H1 (cell line): ENCODE measurements around the gene ASPRV1. TPM values are rescaled to one million over a fixed set of nuclear protein-coding genes. Genes with fewer than 3 reads are reported as not detected.

ENCODE experiments used
- CTCF ChIA-PET: fragments of 300-600 bp; sonication (Branson Sonifier 250); formaldehyde crosslinking; loops from one replicate; lab custom pipeline; 2021; ENCODE audit not compliant: partially characterized antibody; lab: Charles Lee
- POLR2A ChIA-PET: fragments of 300-600 bp; sonication (Branson Sonifier 250); formaldehyde crosslinking; loops from one replicate; lab custom pipeline; 2021; ENCODE audit warnings: inconsistent platforms; ENCODE audit not compliant: partially characterized antibody; lab: Charles Lee
- DNase-seq, 2 experiments: peaks; one replicate each; pipeline versions ENCODE4 v3.0.0 to v3.0.0-alpha.2; 2010 to 2022; ENCODE audit warnings: low spot score in 2 of 2, low read depth in 1 of 2, mixed read lengths in 1 of 2
- FAIRE-seq: peaks from 2 replicates; lab custom pipeline; 2011; peaks lifted over from hg19 to GRCh38; lab: Jason Lieb, UNC
- H2AFZ ChIP-seq: 2 replicates; pipeline ENCODE4 v1.8.1; 2012; ENCODE audit warnings: low read length, inconsistent platforms
- H2AK5ac ChIP-seq: 2 replicates; pipeline ENCODE4 v1.6.1; 2013; ENCODE audit warnings: low read depth, low read length
- H2BK120ac ChIP-seq: replicated peaks from 2 replicates; pipeline ENCODE3; 2013; ENCODE audit warnings: low read depth, low read length, inconsistent platforms
- H2BK12ac ChIP-seq: 2 replicates; pipeline ENCODE4 v1.6.1; 2013; ENCODE audit warnings: low read depth, low read length
- H2BK15ac ChIP-seq: 2 replicates; pipeline ENCODE4 v1.6.1; 2013; ENCODE audit warnings: low read length
- H2BK20ac ChIP-seq: 2 replicates; pipeline ENCODE4 v1.6.1; 2013; ENCODE audit warnings: low read length
- H2BK5ac ChIP-seq: 2 replicates; pipeline ENCODE4 v1.6.1; 2013; ENCODE audit warnings: low read depth, low read length
- H3K14ac ChIP-seq: 2 replicates; pipeline ENCODE4 v1.6.1; 2013; ENCODE audit warnings: inconsistent platforms; ENCODE audit not compliant: insufficient read length
- H3K18ac ChIP-seq: 2 replicates; pipeline ENCODE4 v1.6.1; 2013; ENCODE audit warnings: low read length; ENCODE audit errors: extremely low read depth
- H3K23ac ChIP-seq: 2 replicates; pipeline ENCODE4 v1.6.1; 2013; ENCODE audit warnings: inconsistent platforms; ENCODE audit not compliant: insufficient read length
- H3K23me2 ChIP-seq: 2 replicates; pipeline ENCODE4 v1.6.1; 2013; ENCODE audit warnings: low read depth, low read length
- H3K27ac ChIP-seq: 2 replicates; pipeline ENCODE4 v1.6.1; 2011; ENCODE audit warnings: low read depth, low read length, inconsistent platforms
- H3K27me3 ChIP-seq, 4 experiments: replicated peaks in 1 of 4; 1 replicate in 1 of 4; 2 replicates in 3 of 4; pipeline versions ENCODE4 v1.6.1 to v1.8.1; 2011 to 2013; ENCODE audit warnings: low read length in 3 of 4, mild to moderate bottlenecking in 3 of 4, inconsistent platforms in 2 of 4, mixed read lengths in 2 of 4, moderate library complexity in 1 of 4; ENCODE audit not compliant: control insufficient read depth in 3 of 4, insufficient read depth in 3 of 4; ENCODE audit errors: extremely low read depth in 1 of 4
- H3K36me3 ChIP-seq, 4 experiments: 2 replicates each; pipeline versions ENCODE4 v1.6.1 to v1.8.1; 2011 to 2013; ENCODE audit warnings: mild to moderate bottlenecking in 4 of 4, low read length in 3 of 4, moderate library complexity in 2 of 4, control low read depth in 1 of 4, inconsistent platforms in 1 of 4; ENCODE audit not compliant: insufficient read depth in 4 of 4, control insufficient read depth in 2 of 4
- H3K4ac ChIP-seq: replicated peaks from 2 replicates; pipeline ENCODE3; 2013; ENCODE audit warnings: low read length, low read depth, mixed read lengths, inconsistent platforms; ENCODE audit not compliant: insufficient read length
- H3K4me1 ChIP-seq, 4 experiments: replicated peaks in 1 of 4; 1 replicate in 1 of 4; 2 replicates in 3 of 4; pipeline versions ENCODE4 v1.6.1 to v1.8.1; 2011 to 2013; ENCODE audit warnings: low read length in 3 of 4, inconsistent platforms in 2 of 4, mixed read lengths in 1 of 4; ENCODE audit not compliant: insufficient read depth in 4 of 4, control insufficient read depth in 3 of 4
- H3K4me2 ChIP-seq, 2 experiments: 2 replicates each; pipeline versions ENCODE4 v1.6.1 to v1.8.1; 2011 to 2013; ENCODE audit warnings: low read depth in 2 of 2, low read length in 2 of 2, control low read depth in 1 of 2, inconsistent platforms in 1 of 2, mild to moderate bottlenecking in 1 of 2; ENCODE audit not compliant: insufficient read depth in 1 of 2
- H3K4me3 ChIP-seq, 4 experiments: fragments of 200-600, 300-600 bp in 1 of 4; sonication (generic), shearing (Covaris generic), sonication (Bioruptor Twin) in 1 of 4; 2 replicates each; pipeline versions ENCODE4 v1.5.1 to v1.8.1; 2011 to 2016; ENCODE audit warnings: low read length in 4 of 4, low read depth in 3 of 4, control low read depth in 2 of 4, inconsistent platforms in 2 of 4, mild to moderate bottlenecking in 2 of 4, mixed read lengths in 1 of 4, moderate library complexity in 1 of 4; ENCODE audit not compliant: insufficient read depth in 2 of 4; ENCODE audit errors: extremely low read depth in 1 of 4
- H3K56ac ChIP-seq: replicated peaks from 2 replicates; pipeline ENCODE3; 2013; ENCODE audit warnings: low read depth, mild to moderate bottlenecking, mixed read lengths, low read length, inconsistent platforms; ENCODE audit not compliant: insufficient read length
- H3K79me1 ChIP-seq: 2 replicates; pipeline ENCODE4 v1.6.1; 2013; ENCODE audit warnings: low read depth, low read length, control low read depth
- H3K79me2 ChIP-seq, 2 experiments: 2 replicates each; pipeline versions ENCODE4 v1.6.1 to v1.8.1; 2012 to 2013; ENCODE audit warnings: low read length in 2 of 2, mild to moderate bottlenecking in 2 of 2, inconsistent platforms in 1 of 2; ENCODE audit not compliant: insufficient read depth in 2 of 2, control insufficient read depth in 1 of 2
- H3K9ac ChIP-seq, 4 experiments: replicated peaks in 1 of 4; 1 replicate in 1 of 4; 2 replicates in 3 of 4; pipeline versions ENCODE4 v1.6.1 to v1.8.1; 2011 to 2013; ENCODE audit warnings: low read depth in 3 of 4, low read length in 3 of 4, control low read depth in 2 of 4, mild to moderate bottlenecking in 2 of 4, moderate library complexity in 2 of 4, inconsistent platforms in 1 of 4; ENCODE audit errors: extremely low read depth in 1 of 4
- H3K9me3 ChIP-seq, 2 experiments: 2 replicates each; pipeline versions ENCODE4 v1.6.1 to v1.8.1; 2012 to 2013; ENCODE audit warnings: mild to moderate bottlenecking in 2 of 2, moderate library complexity in 2 of 2, control low read depth in 1 of 2, inconsistent platforms in 1 of 2, low read depth in 1 of 2, low read length in 1 of 2, mixed read lengths in 1 of 2; ENCODE audit not compliant: insufficient read depth in 2 of 2
- H4K20me1 ChIP-seq, 2 experiments: replicated peaks in 1 of 2; 2 replicates each; pipeline versions ENCODE3 to v1.8.1; 2011 to 2013; ENCODE audit warnings: inconsistent platforms in 2 of 2, low read length in 2 of 2, mild to moderate bottlenecking in 1 of 2; ENCODE audit not compliant: insufficient read depth in 2 of 2, control insufficient read depth in 1 of 2
- H4K5ac ChIP-seq: 2 replicates; pipeline ENCODE4 v1.6.1; 2013; ENCODE audit warnings: low read length, low read depth, mixed read lengths, inconsistent platforms; ENCODE audit not compliant: insufficient read length
- H4K8ac ChIP-seq: 2 replicates; pipeline ENCODE4 v1.8.0; 2013; ENCODE audit warnings: mild to moderate bottlenecking, moderate library complexity, low read length, inconsistent platforms; ENCODE audit not compliant: insufficient read depth; ENCODE audit errors: extremely low read depth
- H4K91ac ChIP-seq: replicated peaks from 2 replicates; pipeline ENCODE3; 2013; ENCODE audit warnings: low read length, mixed read lengths, inconsistent platforms; ENCODE audit not compliant: insufficient read length
- ATF3 ChIP-seq: IDR thresholded peaks from 2 replicates; pipeline ENCODE4 v1.6.1; 2011; ENCODE audit warnings: low read depth, mild to moderate bottlenecking, low read length; ENCODE audit not compliant: insufficient read depth
- CREB1 ChIP-seq: IDR thresholded peaks from 2 replicates; pipeline ENCODE4 v1.6.1; 2012; ENCODE audit warnings: inconsistent platforms
- EGR1 ChIP-seq: IDR thresholded peaks from 2 replicates; pipeline ENCODE4 v1.6.1; 2011; ENCODE audit warnings: low read depth, low read length, borderline replicate concordance
- GABPA ChIP-seq: IDR thresholded peaks from 2 replicates; pipeline ENCODE4 v1.6.1; 2011; ENCODE audit warnings: mild to moderate bottlenecking, low read length, moderate library complexity, borderline replicate concordance; ENCODE audit not compliant: insufficient read depth
- WGBS, 2 experiments: shearing (Covaris generic) in 1 of 2; methylation state at CpG; one replicate each; pipeline versions ENCODE4 v1.1.6 to v1.1.7; 2013 to 2015; ENCODE audit warnings: low lambda C conversion rate in 2 of 2, mixed read lengths in 2 of 2, inconsistent platforms in 1 of 2, low coverage in 1 of 2, missing lambda C conversion rate in 1 of 2; ENCODE audit not compliant: insufficient replicate concordance in 2 of 2, insufficient coverage in 1 of 2, insufficient read length in 1 of 2; ENCODE audit errors: extremely low coverage in 1 of 2, missing lambda C conversion rate in 1 of 2; 5-methylcytosine and 5-hydroxymethylcytosine counted together
- polyA plus RNA-seq, 7 experiments: library from polyadenylated mRNA; depleted of rRNA in 3 of 7; stranded (reverse) in 5 of 7; unstranded in 2 of 7; fragments of >200 nt in 5 of 7; fragments of 200-250 nt in 2 of 7; gene quantifications; 1 replicate in 5 of 7; 2 replicates in 1 of 7; 4 replicates in 1 of 7; pipeline versions ENCODE4 v1.2.1 to v1.2.3, GENCODE V29; 2011 to 2013; ENCODE audit warnings: missing spikeins in 2 of 7, mixed read lengths in 2 of 7
- total RNA-seq: library from RNA; stranded (reverse); fragmentation: NEBNext Ultra II Directional; extraction: Animal tissue kit (Norgen Biotek cat#: 25700); gene quantifications from 2 replicates; pipeline ENCODE4 v1.2.1, GENCODE V29; 2021

Gene ASPRV1
- total and polyA plus RNA-seq, 2 of the 8 experiments (the other 6 are each of a cell fraction or from before 2014, with no cell fraction given): 0.59 to 0.95 TPM

- H4K91ac ChIP-seq: no peak overlapping the region
- no peaks in the 10 kb centered on the region for H3K27me3 ChIP-seq
- H3K4me1 ChIP-seq: no peaks in the 10 kb centered on the region
- H3K23me2 ChIP-seq: peaks cover 4% of the 10 kb centered on the region; the same call in 1 of the 2 replicates
- no peak overlapping the region for H3K14ac ChIP-seq
- no peak overlapping the region for H4K5ac ChIP-seq
- FAIRE-seq (no peak), DNase-seq (no peak)
- no peak overlapping the region for H3K56ac ChIP-seq
- no peak overlapping the region for H3K18ac ChIP-seq
- H3K36me3 ChIP-seq: peaks cover 0 to 3% (median 0%) of the 10 kb centered on the region in 4 experiments; a peak in 2 of 8 replicates
- WGBS, 2 experiments: 85% methylated on average over 3 of the region's 3 CpGs; no CpG with 5 or more reads in 1 of the 2 experiments
- H3K9me3 ChIP-seq: no peaks in the 10 kb centered on the region
- no peak overlapping the region for H3K23ac ChIP-seq
- no peak overlapping the region for H3K4ac ChIP-seq
- H2BK20ac ChIP-seq: no peak overlapping the region
- no peak overlapping the region for H3K4me3 ChIP-seq
- ChIA-PET CTCF (interaction anchor here (0.7 kb wide), 1 partner anchor 72 kb away, joined by 3 read pairs; no protein-coding TSS in a partner anchor), POLR2A (interaction anchor here (0.7 to 11.6 kb wide), 2 partner anchors 168 to 264 kb away, joined by 3 to 180 read pairs; partner anchors contain the start of gene PCBP1)
- H2BK12ac ChIP-seq: no peak overlapping the region
- H2AK5ac ChIP-seq: no peak overlapping the region
- H3K9ac ChIP-seq: no peak overlapping the region
- no peak overlapping the region for H3K27ac ChIP-seq
- peaks cover 0 to 2% of the 10 kb centered on the region in 2 experiments for H4K20me1 ChIP-seq
- no peak overlapping the region for H2BK15ac ChIP-seq
- H4K8ac ChIP-seq: no peak overlapping the region
- no peaks in the 10 kb centered on the region for H3K79me1 ChIP-seq
- no peak overlapping the region for H2BK5ac ChIP-seq
- no peak overlapping the region for H3K4me2 ChIP-seq
- no peaks in the 10 kb centered on the region for H3K79me2 ChIP-seq
- H2AFZ ChIP-seq: no peak overlapping the region
- H2BK120ac ChIP-seq: no peak overlapping the region
- no peak for TF ChIP-seq EGR1
- no peak for TF ChIP-seq CREB1
- no peak for TF ChIP-seq ATF3
- TF ChIP-seq GABPA: no peak
Measured at GRCh38 chr2:69917852-69918251, 43.6 kb downstream of the ASPRV1 start.
